Measurements from ENCODE around the gene CHRM4. TPM values are rescaled to one million over a fixed set of nuclear protein-coding genes. Genes with fewer than 3 reads are reported as not detected.
"Not testable (repeated sequence)": the region's sequence is repeated elsewhere in the genome, so short reads cannot be mapped to it uniquely, and the experiment has no call there.

CHRM4 gene
- total RNA-seq, 1 donor from 2014 or later = 0.37 TPM

- H3K27me3 Mint-ChIP-seq (ENCODE audit: low read depth) = no peaks in the 10 kb centered on the region
- TF ChIP-seq CTCF (conservative IDR thresholded peaks at IDR 0.05) = no peak
- no peak for DNase-seq (ENCODE audit: low read depth, low spot score)
- no peaks in the 10 kb centered on the region for H3K36me3 Mint-ChIP-seq (ENCODE audit: low read depth)
- no peak overlapping the region for H3K4me3 Mint-ChIP-seq
- H3K4me1 Mint-ChIP-seq = peaks cover 12% of the 10 kb centered on the region
- no peak overlapping the region for H3K27ac Mint-ChIP-seq (ENCODE audit: unreplicated experiment)
- H3K9me3 Mint-ChIP-seq = no peaks in the 10 kb centered on the region
These were observed 17.5 kb downstream of the CHRM4 start for GRCh38 chr11:46373787-46374740.

GRCh38 chr11:46372501-46372900 lies 19.1 kb downstream of the CHRM4 start:
- H3K4me1 Mint-ChIP-seq = peaks cover 12% of the 10 kb centered on the region
- not testable (repeated sequence) for H3K4me3 Mint-ChIP-seq; H3K36me3 Mint-ChIP-seq (ENCODE audit: low read depth); H3K27ac Mint-ChIP-seq (ENCODE audit: unreplicated experiment); H3K27me3 Mint-ChIP-seq (ENCODE audit: low read depth); H3K9me3 Mint-ChIP-seq; DNase-seq (ENCODE audit: low read depth, low spot score)

- no peak overlapping the region for H3K27ac Mint-ChIP-seq (ENCODE audit: unreplicated experiment)
- H3K36me3 Mint-ChIP-seq (ENCODE audit: low read depth) = no peaks in the 10 kb centered on the region
- no peaks in the 10 kb centered on the region for H3K9me3 Mint-ChIP-seq
- H3K27me3 Mint-ChIP-seq (ENCODE audit: low read depth) = no peaks in the 10 kb centered on the region
- H3K4me3 Mint-ChIP-seq = no peak overlapping the region
- peaks cover 16% of the 10 kb centered on the region for H3K4me1 Mint-ChIP-seq
- no peak for DNase-seq (ENCODE audit: low read depth, low spot score)
- TF ChIP-seq CTCF (conservative IDR thresholded peaks at IDR 0.05) = no peak
These were observed 19.5 kb downstream of the CHRM4 start for GRCh38 chr11:46372086-46372485.

- H3K27me3 Mint-ChIP-seq (ENCODE audit: low read depth); DNase-seq (ENCODE audit: low read depth, low spot score); H3K36me3 Mint-ChIP-seq (ENCODE audit: low read depth); H3K4me3 Mint-ChIP-seq; H3K9me3 Mint-ChIP-seq; H3K27ac Mint-ChIP-seq (ENCODE audit: unreplicated experiment): not testable (repeated sequence)
- peaks cover 17% of the 10 kb centered on the region for H3K4me1 Mint-ChIP-seq
These were observed 20.3 kb downstream of the CHRM4 start for GRCh38 chr11:46371262-46371661.

GRCh38 chr11:46370253-46370652 lies 21.3 kb downstream of the CHRM4 start:
- Mint-ChIP-seq H3K27me3 (ENCODE audit: low read depth) (no peaks in the 10 kb centered on the region), H3K9me3 (no peaks in the 10 kb centered on the region), H3K4me3 (peak overlapping the region; percentile 44), H3K36me3 (ENCODE audit: low read depth) (no peaks in the 10 kb centered on the region), H3K27ac (ENCODE audit: unreplicated experiment) (no peak overlapping the region), H3K4me1 (peaks cover 21% of the 10 kb centered on the region)
- no peak for TF ChIP-seq CTCF (conservative IDR thresholded peaks at IDR 0.05)
- no peak for DNase-seq (ENCODE audit: low read depth, low spot score)

GRCh38 chr11:46369458-46370152 lies 22.0 kb downstream of the CHRM4 start:
- Mint-ChIP-seq H3K4me3 (peak overlapping the region; percentile 67), H3K9me3 (no peaks in the 10 kb centered on the region), H3K4me1 (peaks cover 27% of the 10 kb centered on the region), H3K27me3 (ENCODE audit: low read depth) (no peaks in the 10 kb centered on the region), H3K36me3 (ENCODE audit: low read depth) (no peaks in the 10 kb centered on the region), H3K27ac (ENCODE audit: unreplicated experiment) (no peak overlapping the region)
- TF ChIP-seq CTCF (conservative IDR thresholded peaks at IDR 0.05) = peak; percentile 81
- peak; percentile 76 for DNase-seq (ENCODE audit: low read depth, low spot score)
